Stimulated activated naive CD8-positive, alpha-beta T cell treated with anti-CD3 and anti-CD28 coated beads, Interleukin-15, amount 100 ng/mL, for 72 hours (primary cell): ENCODE results near the gene CD79B.
"Not testable (repeated sequence)": the region's sequence is repeated elsewhere in the genome, so short reads cannot be mapped to it uniquely, and the experiment has no call there.

Source experiments
- ATAC-seq: fragments of 150-1000 bp; cut with Tn5 transposase; 2 replicates; pipeline ENCODE4 v1.10.0; 2021; ENCODE audit warnings: mild to moderate bottlenecking, moderate library complexity
- DNase-seq, 2 donors: peaks; one replicate each; pipeline ENCODE4 v3.0.0; 2021 to 2022
- H3K27ac Mint-ChIP-seq, 2 donors: one replicate each; pipeline ENCODE4 v1.8.0; 2022; ENCODE audit warnings: mild to moderate bottlenecking in 2 of 2, mixed read lengths in 2 of 2, moderate library complexity in 2 of 2
- H3K27me3 Mint-ChIP-seq: one replicate; pipeline ENCODE4 v1.8.0; 2022; ENCODE audit warnings: mixed read lengths
- H3K4me1 Mint-ChIP-seq: one replicate; pipeline ENCODE4 v1.8.0; 2022; ENCODE audit warnings: mild to moderate bottlenecking, mixed read lengths
- H3K4me3 Mint-ChIP-seq, 2 donors: one replicate each; pipeline ENCODE4 v1.8.0; 2022; ENCODE audit warnings: mild to moderate bottlenecking in 2 of 2, mixed read lengths in 2 of 2, moderate library complexity in 1 of 2
- H3K9me3 Mint-ChIP-seq, 2 donors: one replicate each; pipeline ENCODE4 v1.8.0; 2022; ENCODE audit warnings: mixed read lengths in 2 of 2

Gene CD79B

DNA sequence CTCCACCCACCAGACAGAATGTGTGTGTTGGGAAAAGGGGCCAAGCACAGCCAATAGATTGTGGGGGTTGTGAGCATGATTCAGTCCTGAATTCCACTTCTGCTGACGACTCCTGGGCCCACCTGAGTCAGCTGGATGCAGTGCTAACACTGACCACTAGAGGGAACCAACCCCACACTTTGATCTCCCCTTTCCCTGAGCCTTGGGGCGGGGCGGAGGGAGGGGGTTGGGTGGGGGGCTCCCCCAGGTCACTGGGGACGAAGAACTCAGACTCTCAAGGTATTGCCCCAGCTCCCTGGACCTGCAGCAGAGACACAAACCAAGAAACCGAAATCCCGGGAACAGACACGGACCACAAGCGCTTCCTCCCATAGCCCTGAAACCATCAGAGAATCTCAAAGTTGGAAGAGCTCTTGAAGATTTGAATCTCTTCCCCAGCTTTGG, 20.5 kb downstream of the CD79B start:
- ATAC-seq (peak; percentile 72), DNase-seq (peak; percentile 62 to 71)
- H3K4me3 Mint-ChIP-seq, result no peak overlapping the region
- H3K9me3 Mint-ChIP-seq, result no peaks in the 10 kb centered on the region
- no peaks in the 10 kb centered on the region for H3K27me3 Mint-ChIP-seq
- no peak overlapping the region for H3K27ac Mint-ChIP-seq
- peaks cover 10% of the 10 kb centered on the region for H3K4me1 Mint-ChIP-seq

DNA sequence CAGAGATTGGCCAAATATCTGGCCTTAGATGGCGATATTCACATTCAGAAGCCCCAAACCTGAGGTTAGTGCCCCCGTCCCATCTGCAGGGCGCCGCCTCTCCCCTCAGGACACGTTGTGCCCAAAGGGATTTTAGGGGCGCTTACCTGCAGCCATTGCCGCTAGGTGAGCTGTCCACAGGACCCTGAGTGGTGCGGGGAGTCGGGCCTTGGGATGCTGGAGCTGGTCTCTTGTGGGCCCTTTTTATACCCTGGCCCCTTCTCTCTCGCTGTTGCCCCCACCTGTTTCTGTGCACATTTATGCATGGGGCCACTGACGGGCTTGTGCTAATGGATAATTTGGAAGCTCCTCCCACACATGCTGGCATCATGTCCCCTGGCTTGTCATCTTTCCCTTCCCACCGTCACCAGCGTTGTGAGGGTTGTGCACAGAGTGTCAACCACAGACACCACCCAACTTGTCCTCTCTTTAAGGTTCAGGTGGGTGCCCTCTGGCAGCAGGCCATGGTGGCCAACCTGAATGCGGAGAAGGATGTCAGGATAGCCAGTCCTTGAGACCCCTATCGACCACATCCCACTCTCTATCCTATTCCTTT, 21.0 kb downstream of the CD79B start, which contains the start of gene CSHL1:
Gene CSHL1, minus strand, starts transcription at position 218 of the 595 bp plus-strand sequence. Its CDS starts 62 bp downstream, at position 156.
- H3K9me3 Mint-ChIP-seq, result no peaks in the 10 kb centered on the region
- ATAC-seq (no peak), DNase-seq (no peak)
- no peak within 1 kb of the TSS for H3K4me3 Mint-ChIP-seq
- H3K27ac Mint-ChIP-seq, result no peak within 1 kb of the TSS
- H3K27me3 Mint-ChIP-seq, result no peaks in the 10 kb centered on the region
- peaks cover 10% of the 10 kb centered on the region for H3K4me1 Mint-ChIP-seq

DNA sequence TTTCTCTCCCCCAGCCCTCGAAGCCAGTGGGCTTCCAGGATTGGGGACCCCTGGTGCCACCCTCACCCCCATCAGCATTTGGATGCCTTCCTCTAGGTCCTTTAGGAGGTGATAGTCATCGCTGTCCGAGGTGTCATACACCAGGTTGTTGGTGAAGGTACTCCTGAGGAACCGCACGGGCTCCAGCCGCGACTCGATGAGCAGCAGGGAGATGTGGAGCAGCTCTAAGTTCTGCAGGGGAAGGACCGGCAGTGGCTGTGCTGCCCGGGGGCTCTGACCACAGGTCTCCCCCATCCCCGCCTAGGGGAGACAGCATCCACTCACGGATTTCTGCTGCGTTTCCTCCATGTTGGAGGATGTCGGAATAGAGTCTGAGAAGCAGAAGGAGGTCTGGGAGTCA, 22.0 kb downstream of the CD79B start:
- H3K4me3 Mint-ChIP-seq, result no peak overlapping the region
- DNase-seq (no peak), ATAC-seq (no peak)
- no peak overlapping the region for H3K27ac Mint-ChIP-seq
- peaks cover 10% of the 10 kb centered on the region for H3K4me1 Mint-ChIP-seq
- H3K9me3 Mint-ChIP-seq, result no peaks in the 10 kb centered on the region
- no peaks in the 10 kb centered on the region for H3K27me3 Mint-ChIP-seq

DNA sequence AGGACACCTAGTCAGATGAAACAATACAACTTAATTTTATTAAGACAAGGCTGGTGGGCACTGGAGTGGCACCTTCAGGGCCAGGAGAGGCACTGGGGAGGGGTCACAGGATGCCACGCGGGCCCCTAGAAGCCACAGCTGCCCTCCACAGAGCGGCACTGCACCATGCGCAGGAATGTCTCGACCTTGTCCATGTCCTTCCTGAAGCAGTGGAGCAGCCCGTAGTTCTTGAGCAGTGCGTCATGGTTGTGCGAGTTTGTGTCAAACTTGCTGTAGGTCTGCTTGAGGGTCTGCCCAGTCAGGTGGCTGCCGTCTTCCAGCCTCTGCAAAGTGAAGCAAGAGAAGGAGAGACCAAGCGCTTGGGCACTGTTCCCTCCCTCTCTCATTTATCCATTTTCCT, 22.5 kb downstream of the CD79B start:
- peaks cover 10% of the 10 kb centered on the region for H3K4me1 Mint-ChIP-seq
- H3K4me3 Mint-ChIP-seq, H3K9me3 Mint-ChIP-seq, ATAC-seq, H3K27ac Mint-ChIP-seq, DNase-seq, H3K27me3 Mint-ChIP-seq: not testable (repeated sequence)

DNA sequence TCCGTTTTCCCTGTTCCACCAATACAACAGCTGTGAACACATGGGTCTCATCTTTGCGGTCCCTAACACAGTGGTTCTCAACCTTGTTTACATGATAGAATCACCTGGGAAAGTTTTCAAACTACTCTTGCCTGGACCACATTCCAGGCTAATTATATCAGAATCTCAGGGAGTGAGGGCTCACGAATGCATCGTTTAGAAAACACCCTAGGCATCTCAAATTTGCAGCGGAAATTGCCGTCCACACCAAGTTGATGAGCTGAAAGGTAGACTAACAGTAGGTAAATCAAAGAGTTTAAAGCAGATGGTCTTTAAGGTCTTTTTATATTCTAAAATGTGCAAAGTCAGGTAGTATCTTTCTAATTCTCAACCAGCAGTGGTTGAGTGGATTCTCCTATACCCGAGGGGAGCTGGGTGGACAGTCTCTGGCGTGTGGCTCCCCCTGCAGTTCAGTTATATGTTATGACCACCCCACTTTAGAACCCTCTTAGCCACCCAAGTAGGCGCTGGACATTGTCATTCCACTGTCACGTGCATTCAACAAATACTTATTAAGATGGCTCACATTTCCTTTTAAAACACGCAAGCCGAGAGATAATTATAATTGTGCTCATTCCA, 24.9 kb downstream of the CD79B start:
- not testable (repeated sequence) for DNase-seq, H3K27ac Mint-ChIP-seq, H3K4me3 Mint-ChIP-seq, H3K9me3 Mint-ChIP-seq, H3K27me3 Mint-ChIP-seq
- H3K4me1 Mint-ChIP-seq, result peaks cover 20% of the 10 kb centered on the region
- peak; percentile 80 for ATAC-seq

DNA sequence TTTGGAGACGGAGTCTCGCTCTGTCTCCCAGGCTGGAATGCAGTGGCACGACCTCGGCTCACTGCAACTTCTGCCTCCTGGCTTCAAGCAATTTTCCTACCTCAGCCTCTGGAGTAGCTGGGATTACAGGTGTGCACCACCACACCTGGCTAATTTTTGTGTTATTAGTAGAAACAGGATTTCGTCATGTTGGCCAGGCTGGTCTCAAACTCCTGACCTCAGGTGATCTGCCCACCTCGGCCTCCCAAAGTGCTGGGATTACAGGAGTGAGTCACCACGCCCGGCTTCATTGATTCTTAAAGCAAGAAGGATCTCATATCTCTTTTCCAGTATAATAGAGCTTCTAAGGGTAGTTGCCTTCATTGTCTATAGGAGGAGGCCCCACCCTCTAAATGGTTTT, 27.3 kb downstream of the CD79B start:
- not testable (repeated sequence) for H3K27ac Mint-ChIP-seq, H3K27me3 Mint-ChIP-seq, H3K9me3 Mint-ChIP-seq, ATAC-seq, DNase-seq, H3K4me3 Mint-ChIP-seq
- H3K4me1 Mint-ChIP-seq, result peaks cover 12% of the 10 kb centered on the region

DNA sequence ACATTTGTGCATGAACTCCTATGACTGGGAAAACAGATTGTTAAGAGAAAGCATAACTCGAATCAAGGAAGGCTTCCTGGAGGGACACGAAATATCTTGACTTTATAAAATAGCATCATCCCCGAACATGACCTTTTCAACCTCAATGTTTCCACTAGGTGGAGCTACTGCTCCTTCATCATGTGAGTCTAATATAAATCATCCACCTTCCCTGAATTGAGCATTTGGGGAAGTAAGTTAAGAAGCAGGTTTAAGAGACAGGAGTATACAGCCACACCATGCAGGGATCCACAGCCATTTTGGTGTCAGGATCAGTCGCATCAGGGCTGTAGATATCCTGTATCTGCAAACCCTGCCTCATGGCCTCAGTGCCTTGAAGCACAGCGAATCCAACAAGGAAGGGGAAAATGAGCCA, 28.3 kb downstream of the CD79B start:
- H3K4me1 Mint-ChIP-seq, result peaks cover 22% of the 10 kb centered on the region
- not testable (repeated sequence) for H3K9me3 Mint-ChIP-seq, H3K27ac Mint-ChIP-seq, DNase-seq, H3K4me3 Mint-ChIP-seq, H3K27me3 Mint-ChIP-seq
- ATAC-seq, result peak; percentile 47

DNA sequence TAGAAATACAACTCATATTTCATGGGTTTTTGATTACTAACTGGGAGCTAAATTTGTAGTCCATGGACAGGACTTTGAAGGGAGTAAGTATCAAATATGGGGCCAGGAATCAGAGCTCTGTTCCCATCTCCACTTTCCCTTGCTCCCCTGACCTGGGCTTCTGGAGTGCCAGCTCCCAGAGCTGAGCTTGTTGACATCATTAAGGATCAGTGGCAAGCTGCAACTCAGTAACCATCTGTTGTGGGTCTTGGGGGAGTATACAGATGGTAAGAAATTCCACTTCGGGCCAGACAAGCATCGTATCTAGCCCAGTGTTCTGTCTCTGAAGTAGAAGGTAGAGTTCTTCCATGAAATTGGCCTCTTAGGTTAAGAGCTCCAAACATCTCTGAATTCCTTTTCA, 30.2 kb downstream of the CD79B start:
- H3K9me3 Mint-ChIP-seq, ATAC-seq, H3K4me3 Mint-ChIP-seq, H3K27me3 Mint-ChIP-seq, H3K27ac Mint-ChIP-seq, DNase-seq: not testable (repeated sequence)
- H3K4me1 Mint-ChIP-seq, result peaks cover 32% of the 10 kb centered on the region

DNA sequence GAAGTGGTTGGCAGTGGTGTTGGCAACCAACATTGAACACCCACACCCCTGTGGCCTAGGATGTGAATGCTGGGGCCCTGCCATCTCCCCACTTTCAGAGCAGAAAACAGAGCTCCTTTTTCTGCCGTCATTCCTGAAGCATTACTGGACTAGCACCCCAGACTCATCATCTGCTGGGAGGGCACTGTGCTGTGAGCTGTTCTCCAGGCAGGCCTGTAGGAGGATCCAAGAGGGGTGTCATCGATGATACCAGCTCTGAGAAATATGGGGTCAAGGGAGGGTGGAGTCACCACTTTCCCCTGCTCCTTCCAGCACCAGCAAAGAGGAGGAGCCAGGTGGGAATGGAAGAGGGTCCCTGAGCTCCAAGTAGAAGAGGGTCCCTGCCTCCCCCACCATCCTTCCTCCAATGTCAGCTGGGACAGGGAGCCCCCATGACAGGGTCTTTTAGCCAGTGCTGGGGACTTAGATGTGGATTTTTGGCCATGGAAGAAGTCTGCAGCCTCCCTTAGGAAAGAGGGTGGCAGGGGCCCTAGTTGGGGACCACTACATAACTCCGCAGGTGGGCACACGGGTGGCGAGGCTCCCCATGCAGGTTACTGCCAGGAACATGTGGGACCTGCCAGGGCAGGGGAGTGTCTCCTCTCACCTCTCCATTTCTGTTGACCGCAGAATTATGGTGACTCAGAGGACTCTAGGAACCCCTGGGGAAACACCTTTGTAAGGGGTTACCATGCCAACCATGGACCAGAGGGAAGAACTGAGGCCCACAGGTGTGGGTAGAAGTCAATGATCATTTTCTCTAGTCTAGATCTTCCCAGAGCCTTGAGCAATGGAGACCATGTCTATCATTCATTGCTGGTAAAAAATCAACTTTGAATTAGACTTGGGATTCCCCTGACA, 33.0 kb downstream of the CD79B start:
- ATAC-seq (peak; percentile 90), DNase-seq (peak; percentile 32 to 53)
- H3K4me3 Mint-ChIP-seq, H3K27ac Mint-ChIP-seq, H3K9me3 Mint-ChIP-seq, H3K27me3 Mint-ChIP-seq: not testable (repeated sequence)
- H3K4me1 Mint-ChIP-seq, result peaks cover 32% of the 10 kb centered on the region

DNA sequence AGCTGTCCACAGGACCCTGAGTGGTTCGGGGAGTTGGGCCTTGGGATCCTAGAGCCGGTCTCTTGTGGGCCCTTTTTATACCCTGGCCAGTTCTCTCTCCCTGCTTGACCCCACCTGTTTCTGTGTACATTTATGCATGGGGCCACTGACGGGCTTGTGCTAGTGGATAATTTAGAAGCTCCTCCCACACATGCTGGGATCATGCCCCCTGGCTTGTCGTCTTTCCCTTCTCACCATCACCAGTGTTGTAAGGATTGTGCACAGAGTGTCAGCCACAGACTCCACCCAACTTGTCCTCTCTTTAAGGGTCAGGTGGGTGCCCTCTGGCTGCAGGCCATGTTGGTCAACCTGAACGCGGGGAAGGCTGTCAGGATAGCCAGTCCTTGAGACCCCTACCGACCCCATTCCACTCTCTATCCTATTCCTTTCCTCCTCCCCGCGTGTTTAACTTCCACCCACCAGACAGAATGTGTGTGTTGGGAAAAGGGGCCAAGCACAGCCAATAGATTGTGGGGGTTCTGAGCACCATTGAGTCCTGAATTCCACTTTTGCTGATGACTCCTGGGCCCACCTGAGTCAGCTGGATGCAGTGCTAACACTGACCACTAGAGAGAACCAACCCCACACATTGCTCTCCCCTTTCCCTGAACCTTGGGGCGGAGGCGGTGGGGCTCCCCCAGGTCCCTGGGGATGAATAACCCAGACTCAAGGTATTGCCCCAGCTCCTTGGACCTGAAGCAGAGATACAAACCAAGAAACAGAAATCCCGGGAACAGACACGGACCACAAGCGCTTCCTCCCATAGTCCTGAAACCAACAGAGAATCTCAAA, 35.4 kb downstream of the CD79B start, which contains the start of gene CSH1:
Gene CSH1, minus strand, starts transcription at position 51 of the 831 bp plus-strand sequence. CDS start 63 bp downstream, outside the sequence.
- not testable (repeated sequence) for H3K9me3 Mint-ChIP-seq, DNase-seq, ATAC-seq, H3K27ac Mint-ChIP-seq, H3K27me3 Mint-ChIP-seq, H3K4me3 Mint-ChIP-seq
- peaks cover 23% of the 10 kb centered on the region for H3K4me1 Mint-ChIP-seq

DNA sequence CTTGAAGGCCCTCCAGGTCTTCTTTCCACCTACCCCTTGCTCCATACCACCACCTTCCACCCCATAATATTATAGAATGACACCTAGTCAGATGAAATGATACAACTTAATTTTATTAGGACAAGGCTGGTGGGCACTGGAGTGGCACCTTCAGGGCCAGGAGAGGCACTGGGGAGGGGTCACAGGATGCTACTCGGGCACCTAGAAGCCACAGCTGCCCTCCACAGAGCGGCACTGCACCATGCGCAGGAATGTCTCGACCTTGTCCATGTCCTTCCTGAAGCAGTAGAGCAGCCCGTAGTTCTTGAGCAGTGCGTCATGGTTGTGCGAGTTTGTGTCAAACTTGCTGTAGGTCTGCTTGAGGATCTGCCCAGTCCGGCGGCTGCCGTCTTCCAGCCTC, 37.3 kb downstream of the CD79B start:
- H3K4me1 Mint-ChIP-seq, result peaks cover 20% of the 10 kb centered on the region
- H3K4me3 Mint-ChIP-seq, H3K9me3 Mint-ChIP-seq, ATAC-seq, DNase-seq, H3K27ac Mint-ChIP-seq, H3K27me3 Mint-ChIP-seq: not testable (repeated sequence)

DNA sequence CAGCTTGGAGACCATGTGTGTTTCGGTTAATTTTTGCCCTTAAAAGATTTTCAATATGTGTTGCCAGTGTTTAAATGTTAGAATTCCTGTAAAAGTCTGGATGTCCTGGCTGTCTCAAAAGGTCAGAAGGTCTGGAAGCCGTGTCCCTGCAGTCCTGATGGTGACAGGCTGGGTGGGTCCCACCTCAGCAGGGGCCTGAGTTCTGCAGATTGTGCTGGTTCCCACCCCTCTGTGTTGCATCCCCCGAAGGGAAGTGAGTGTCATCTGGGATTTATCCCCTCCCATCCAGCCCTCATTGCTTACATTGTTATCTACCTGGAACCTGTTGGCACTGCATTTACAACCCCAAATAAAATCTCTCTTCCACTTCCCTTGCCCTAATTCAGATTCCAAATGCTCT, 38.1 kb downstream of the CD79B start:
- peaks cover 15% of the 10 kb centered on the region for H3K4me1 Mint-ChIP-seq
- DNase-seq, ATAC-seq, H3K4me3 Mint-ChIP-seq, H3K27me3 Mint-ChIP-seq, H3K27ac Mint-ChIP-seq, H3K9me3 Mint-ChIP-seq: not testable (repeated sequence)

DNA sequence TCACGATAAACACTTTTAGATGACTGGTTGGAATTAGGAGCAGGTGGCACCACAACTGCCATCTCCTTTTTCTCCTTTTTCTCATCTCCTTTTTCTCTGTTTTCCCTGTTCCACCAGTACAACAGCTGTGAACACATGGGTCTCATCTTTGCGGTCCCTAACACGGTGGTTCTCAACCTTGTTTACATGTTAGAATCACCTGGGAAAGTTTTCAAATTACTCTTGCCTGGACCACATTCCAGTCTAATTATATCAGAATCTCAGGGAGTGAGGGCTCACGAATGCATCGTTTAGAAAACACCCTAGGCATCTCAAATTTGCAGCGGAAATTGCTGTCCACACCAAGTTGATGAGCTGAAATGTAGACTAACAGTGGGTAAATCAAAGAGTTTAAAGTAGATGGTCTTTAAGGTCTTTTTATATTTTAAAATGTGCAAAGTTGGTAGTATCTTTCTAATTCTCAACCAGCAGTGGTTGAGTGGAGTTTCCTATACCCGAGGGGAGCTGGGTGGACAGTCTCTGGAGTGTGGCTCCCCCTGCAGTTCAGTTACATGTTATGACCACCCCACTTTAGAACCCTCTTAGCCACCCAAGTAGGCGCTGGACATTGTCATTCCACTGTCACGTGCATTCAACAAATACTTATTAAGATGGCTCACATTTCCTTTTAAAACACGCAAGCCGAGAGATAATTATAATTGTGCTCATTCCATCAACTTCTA, 39.7 kb downstream of the CD79B start:
- DNase-seq, H3K9me3 Mint-ChIP-seq, H3K4me3 Mint-ChIP-seq, H3K27me3 Mint-ChIP-seq, ATAC-seq, H3K27ac Mint-ChIP-seq, H3K4me1 Mint-ChIP-seq: not testable (repeated sequence)

DNA sequence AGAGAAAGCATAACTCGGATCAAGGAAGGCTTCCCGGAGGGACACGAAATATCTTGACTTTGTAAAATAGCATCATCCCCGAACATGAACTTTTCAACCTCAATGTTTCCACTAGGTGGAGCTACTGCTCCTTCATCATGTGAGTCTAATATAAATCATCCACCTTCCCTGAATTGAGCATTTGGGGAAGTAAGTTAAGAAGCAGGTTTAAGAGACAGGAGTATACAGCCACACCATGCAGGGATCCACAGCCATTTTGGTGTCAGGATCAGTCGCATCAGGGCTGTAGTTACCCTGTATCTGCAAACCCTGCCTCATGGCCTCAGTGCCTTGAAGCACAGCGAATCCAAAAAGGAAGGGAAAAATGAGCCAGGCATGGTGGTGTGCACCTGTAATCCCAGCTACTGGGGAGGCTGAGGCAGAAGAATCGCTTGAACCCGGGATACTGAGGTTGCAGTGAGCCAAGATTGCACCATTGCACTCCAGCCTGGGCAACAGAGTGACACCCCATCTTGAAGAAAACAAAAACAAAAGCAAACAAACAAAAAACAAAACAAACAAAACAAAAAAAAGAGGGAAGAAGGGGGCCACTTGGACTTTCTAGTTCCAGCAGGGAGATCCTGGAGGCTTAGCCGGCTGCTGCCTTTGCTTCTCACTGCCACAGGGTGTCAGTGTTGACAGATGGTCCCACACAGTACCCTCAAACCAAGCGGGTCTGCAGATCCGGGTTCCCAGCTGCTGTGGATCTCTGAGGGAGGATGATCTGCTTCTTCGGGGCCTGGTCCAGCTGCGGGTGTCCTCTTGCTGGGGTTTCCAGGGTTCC, 42.9 kb downstream of the CD79B start:
- ATAC-seq, result peak; percentile 71
- not testable (repeated sequence) for H3K27me3 Mint-ChIP-seq, DNase-seq, H3K4me1 Mint-ChIP-seq, H3K9me3 Mint-ChIP-seq, H3K4me3 Mint-ChIP-seq, H3K27ac Mint-ChIP-seq
